SK-N-SH treated with all-trans-retinoic acid at 6 μM for 48 hours (cell line): ENCODE data around the gene PCBP3.

Experiments
- ATAC-seq: fragments of 200-7000 bp; cut with Tn5 transposase; 3 replicates; pipeline ENCODE4 v1.9.1; 2020; ENCODE audit warnings: mild to moderate bottlenecking, moderate library complexity
- ARNTL ChIP-seq: fragments of 450-650 bp; formaldehyde crosslinking; IDR thresholded peaks from 2 replicates; pipeline ENCODE4 v1.5.0; 2020; ENCODE audit warnings: low read depth, mild to moderate bottlenecking, moderate library complexity, borderline replicate concordance
- BACH2 ChIP-seq: fragments of 250-450 bp; sonication (Bioruptor Pico); IDR thresholded peaks from 2 replicates; pipeline ENCODE4 v1.9.0; 2021; ENCODE audit warnings: mild to moderate bottlenecking, borderline replicate concordance
- CREB5 ChIP-seq: fragments of 250-450 bp; sonication (Bioruptor Pico); IDR thresholded peaks from 2 replicates; pipeline ENCODE4 v1.5.1; 2020; ENCODE audit warnings: low read depth, mild to moderate bottlenecking, moderate library complexity
- ESRRG ChIP-seq: fragments of 250-450 bp; sonication (Bioruptor Pico); IDR thresholded peaks from 2 replicates; pipeline ENCODE4 v1.6.1; 2021; ENCODE audit warnings: mild to moderate bottlenecking
- ISL1 ChIP-seq: fragments of 250-450 bp; sonication (Bioruptor Pico); IDR thresholded peaks from 2 replicates; pipeline ENCODE4 v2.1.2; 2022; ENCODE audit warnings: mild to moderate bottlenecking, moderate library complexity
- OSR1 ChIP-seq: fragments of 250-450 bp; sonication (Bioruptor Pico); IDR thresholded peaks from 2 replicates; pipeline ENCODE4 v1.8.0; 2022; ENCODE audit warnings: moderate library complexity, mild to moderate bottlenecking, inconsistent platforms
- PATZ1 ChIP-seq: fragments of 250-450 bp; sonication (Bioruptor Pico); IDR thresholded peaks from 2 replicates; pipeline ENCODE4 v1.8.0; 2020; ENCODE audit warnings: mild to moderate bottlenecking, moderate library complexity, borderline replicate concordance
- PPARA ChIP-seq: fragments of 250-450 bp; sonication (Bioruptor Pico); IDR thresholded peaks from 2 replicates; pipeline ENCODE4 v1.5.0; 2020; ENCODE audit warnings: mild to moderate bottlenecking, borderline replicate concordance
- RARB ChIP-seq: fragments of 250-450 bp; sonication (Bioruptor Pico); IDR thresholded peaks from 2 replicates; pipeline ENCODE4 v1.8.0; 2021; ENCODE audit warnings: mild to moderate bottlenecking, moderate library complexity
- SNAI2 ChIP-seq: fragments of 250-450 bp; sonication (Bioruptor Pico); IDR thresholded peaks from 2 replicates; pipeline ENCODE4 v1.5.0; 2020; ENCODE audit warnings: mild to moderate bottlenecking, moderate library complexity
- TCF4 ChIP-seq: fragments of 250-450 bp; sonication (Bioruptor Pico); IDR thresholded peaks from 2 replicates; pipeline ENCODE4 v1.8.0; 2021; ENCODE audit warnings: mild to moderate bottlenecking, moderate library complexity, borderline replicate concordance
- TOX ChIP-seq: fragments of 250-450 bp; sonication (Bioruptor Pico); IDR thresholded peaks from 2 replicates; pipeline ENCODE4 v1.8.0; 2021; ENCODE audit warnings: mild to moderate bottlenecking, moderate library complexity, borderline replicate concordance
- ZC3H10 ChIP-seq: fragments of 250-450 bp; sonication (Bioruptor Pico); IDR thresholded peaks from 2 replicates; pipeline ENCODE4 v1.5.1; 2021; ENCODE audit warnings: mild to moderate bottlenecking, moderate library complexity
- ZFP3 ChIP-seq: fragments of 250-450 bp; sonication (Bioruptor Pico); IDR thresholded peaks from 2 replicates; pipeline ENCODE4 v1.5.0; 2020; ENCODE audit warnings: mild to moderate bottlenecking, moderate library complexity
- ZFP30 ChIP-seq: fragments of 450-650 bp; formaldehyde crosslinking; IDR thresholded peaks from 2 replicates; pipeline ENCODE4 v1.5.0; 2022; ENCODE audit warnings: mild to moderate bottlenecking, moderate library complexity
- ZNF565 ChIP-seq: fragments of 450-650 bp; formaldehyde crosslinking; conservative IDR thresholded peaks from 2 replicates; pipeline ENCODE4 v1.5.0; 2020; ENCODE audit warnings: low read depth, mild to moderate bottlenecking, moderate library complexity
- ZNF70 ChIP-seq: fragments of 450-650 bp; formaldehyde crosslinking; IDR thresholded peaks from 2 replicates; pipeline ENCODE4 v1.5.0; 2020; ENCODE audit warnings: mild to moderate bottlenecking, moderate library complexity
- ZNF8 ChIP-seq: fragments of 450-650 bp; formaldehyde crosslinking; IDR thresholded peaks from 2 replicates; pipeline ENCODE4 v1.5.0; 2020; ENCODE audit warnings: mild to moderate bottlenecking, moderate library complexity
- TF ChIP-seq, protein P1 (sequence below): fragments of 250-450 bp; sonication (Bioruptor Pico); IDR thresholded peaks from 2 replicates; pipeline ENCODE4 v1.5.0; 2020; ENCODE audit warnings: mild to moderate bottlenecking, moderate library complexity
- TF ChIP-seq, protein P2 (sequence below): fragments of 250-450 bp; sonication (Bioruptor Pico); IDR thresholded peaks from 2 replicates; pipeline ENCODE4 v1.8.0; 2021; ENCODE audit warnings: low read depth, mild to moderate bottlenecking, moderate library complexity, borderline replicate concordance

The PCBP3 gene

DNA sequence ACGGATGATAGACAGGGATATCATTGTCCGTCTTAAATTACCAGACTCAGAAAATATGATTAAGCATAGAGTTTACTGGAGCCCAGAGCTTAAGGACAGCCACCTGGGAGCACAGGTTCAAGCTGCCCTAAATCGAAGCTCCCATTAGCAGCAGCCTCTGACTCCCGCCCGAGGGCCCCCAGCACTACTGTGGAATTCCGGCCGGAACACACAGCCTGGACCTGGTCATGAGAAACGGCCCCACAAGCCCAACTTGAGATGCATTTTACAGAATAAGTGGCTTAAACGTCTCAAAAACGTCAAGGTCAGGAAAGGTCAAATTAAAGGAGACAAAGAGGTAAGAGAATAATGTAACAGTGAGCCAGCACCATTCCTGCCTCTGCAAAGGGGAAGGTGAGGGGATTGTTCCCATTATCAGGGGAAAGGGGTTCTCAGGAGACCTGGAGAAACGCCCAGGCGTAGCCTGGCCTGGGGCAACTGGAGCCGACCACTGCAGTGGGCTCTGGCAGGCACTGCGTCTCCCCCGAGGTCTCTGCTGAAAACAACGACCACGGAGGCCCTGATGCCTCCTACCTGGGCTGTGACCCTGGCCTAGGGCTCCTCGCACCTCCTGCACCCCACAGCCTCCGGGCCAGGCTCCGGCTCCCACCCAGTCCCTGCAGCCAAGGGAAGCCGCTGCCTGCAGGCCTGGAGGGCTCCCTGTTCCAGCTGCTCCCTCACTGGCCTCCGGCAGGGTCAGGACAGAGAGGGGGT, 326.6 kb downstream of the PCBP3 start:
- ATAC-seq: peak; percentile 7
- TF ChIP-seq ZC3H10 (no peak), TOX (CRISPR knock-in tag) (no peak), CREB5 (CRISPR knock-in tag) (no peak), ZFP30 (CRISPR knock-in tag) (no peak), PATZ1 (CRISPR knock-in tag) (no peak), ZNF8 (CRISPR knock-in tag) (no peak), SNAI2 (no peak), ZNF70 (CRISPR knock-in tag) (no peak), ISL1 (no peak), ARNTL (CRISPR knock-in tag) (no peak), ESRRG (CRISPR knock-in tag) (no peak), OSR1 (CRISPR knock-in tag) (no peak), ZFP3 (CRISPR knock-in tag) (no peak), TCF4 (CRISPR knock-in tag) (no peak), RARB (CRISPR knock-in tag) (no peak)
- TF ChIP-seq, protein P1, sequence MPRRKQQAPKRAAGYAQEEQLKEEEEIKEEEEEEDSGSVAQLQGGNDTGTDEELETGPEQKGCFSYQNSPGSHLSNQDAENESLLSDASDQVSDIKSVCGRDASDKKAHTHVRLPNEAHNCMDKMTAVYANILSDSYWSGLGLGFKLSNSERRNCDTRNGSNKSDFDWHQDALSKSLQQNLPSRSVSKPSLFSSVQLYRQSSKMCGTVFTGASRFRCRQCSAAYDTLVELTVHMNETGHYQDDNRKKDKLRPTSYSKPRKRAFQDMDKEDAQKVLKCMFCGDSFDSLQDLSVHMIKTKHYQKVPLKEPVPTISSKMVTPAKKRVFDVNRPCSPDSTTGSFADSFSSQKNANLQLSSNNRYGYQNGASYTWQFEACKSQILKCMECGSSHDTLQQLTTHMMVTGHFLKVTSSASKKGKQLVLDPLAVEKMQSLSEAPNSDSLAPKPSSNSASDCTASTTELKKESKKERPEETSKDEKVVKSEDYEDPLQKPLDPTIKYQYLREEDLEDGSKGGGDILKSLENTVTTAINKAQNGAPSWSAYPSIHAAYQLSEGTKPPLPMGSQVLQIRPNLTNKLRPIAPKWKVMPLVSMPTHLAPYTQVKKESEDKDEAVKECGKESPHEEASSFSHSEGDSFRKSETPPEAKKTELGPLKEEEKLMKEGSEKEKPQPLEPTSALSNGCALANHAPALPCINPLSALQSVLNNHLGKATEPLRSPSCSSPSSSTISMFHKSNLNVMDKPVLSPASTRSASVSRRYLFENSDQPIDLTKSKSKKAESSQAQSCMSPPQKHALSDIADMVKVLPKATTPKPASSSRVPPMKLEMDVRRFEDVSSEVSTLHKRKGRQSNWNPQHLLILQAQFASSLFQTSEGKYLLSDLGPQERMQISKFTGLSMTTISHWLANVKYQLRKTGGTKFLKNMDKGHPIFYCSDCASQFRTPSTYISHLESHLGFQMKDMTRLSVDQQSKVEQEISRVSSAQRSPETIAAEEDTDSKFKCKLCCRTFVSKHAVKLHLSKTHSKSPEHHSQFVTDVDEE: no peak
- TF ChIP-seq, protein P2, sequence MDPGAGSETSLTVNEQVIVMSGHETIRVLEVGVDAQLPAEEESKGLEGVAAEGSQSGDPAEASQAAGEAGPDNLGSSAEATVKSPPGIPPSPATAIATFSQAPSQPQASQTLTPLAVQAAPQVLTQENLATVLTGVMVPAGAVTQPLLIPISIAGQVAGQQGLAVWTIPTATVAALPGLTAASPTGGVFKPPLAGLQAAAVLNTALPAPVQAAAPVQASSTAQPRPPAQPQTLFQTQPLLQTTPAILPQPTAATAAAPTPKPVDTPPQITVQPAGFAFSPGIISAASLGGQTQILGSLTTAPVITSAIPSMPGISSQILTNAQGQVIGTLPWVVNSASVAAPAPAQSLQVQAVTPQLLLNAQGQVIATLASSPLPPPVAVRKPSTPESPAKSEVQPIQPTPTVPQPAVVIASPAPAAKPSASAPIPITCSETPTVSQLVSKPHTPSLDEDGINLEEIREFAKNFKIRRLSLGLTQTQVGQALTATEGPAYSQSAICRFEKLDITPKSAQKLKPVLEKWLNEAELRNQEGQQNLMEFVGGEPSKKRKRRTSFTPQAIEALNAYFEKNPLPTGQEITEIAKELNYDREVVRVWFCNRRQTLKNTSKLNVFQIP (CRISPR knock-in tag): no peak
- TF ChIP-seq, all 23 proteins: peak for 0

- no peak for TF ChIP-seq ZFP30 (CRISPR knock-in tag)
- no peak for TF ChIP-seq ZNF565 (CRISPR knock-in tag)
- TF ChIP-seq BACH2: no peak
- TF ChIP-seq ZNF8 (CRISPR knock-in tag): no peak
- TF ChIP-seq PPARA: no peak
- peak; percentile 83 for ATAC-seq
Measured at GRCh38 chr21:45970674-45971615, 327.4 kb downstream of the PCBP3 start.

DNA sequence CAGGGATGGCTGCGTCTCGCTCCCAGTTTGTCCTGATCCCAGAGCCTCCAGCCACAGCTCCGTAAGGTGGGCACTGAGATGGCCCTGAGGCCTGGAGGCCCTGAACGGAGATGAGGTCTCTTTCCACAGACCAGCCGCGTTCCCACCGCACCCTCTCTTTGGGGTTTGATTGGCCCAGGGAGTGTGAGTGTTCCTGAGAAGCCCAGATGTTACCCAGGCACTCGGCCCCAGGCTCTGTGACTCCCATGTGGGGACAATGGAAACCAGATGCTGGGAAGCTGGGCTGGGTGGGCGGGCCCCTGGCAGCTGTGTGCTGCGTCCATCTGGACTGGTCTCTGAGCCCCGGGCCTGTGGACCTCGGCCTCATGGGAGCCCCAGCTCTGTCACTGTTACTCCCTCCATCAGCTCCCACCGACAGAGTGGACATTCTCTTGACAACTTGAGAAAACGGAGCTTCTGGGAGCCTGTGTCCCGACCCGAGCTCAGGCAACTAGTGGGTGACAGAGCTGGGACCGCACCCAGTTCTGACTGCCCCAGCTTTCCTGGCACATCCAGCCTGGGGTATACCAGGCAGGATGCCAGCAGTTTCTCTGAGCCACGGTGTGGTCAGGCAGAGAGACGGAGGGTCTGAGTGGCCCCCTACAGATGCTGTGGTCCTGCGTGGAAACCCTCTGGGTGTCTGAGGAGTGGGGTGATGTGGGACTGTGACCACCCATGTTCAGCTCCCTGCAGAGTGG, 328.3 kb downstream of the PCBP3 start:
- peak; percentile 15 for ATAC-seq
- peak; percentile 86 for TF ChIP-seq TCF4 (CRISPR knock-in tag)
- no peak for TF ChIP-seq CREB5 (CRISPR knock-in tag)
- TF ChIP-seq, protein P1: peak; percentile 19; the same call in 1 of the 2 replicates
